HG03521 (cell line): Measurements from ENCODE around the gene CHD3.

Experiments used
- ATAC-seq: cut with Tn5 transposase; IDR thresholded peaks from one replicate; pipeline ENCODE4 v1.9.1; 2021; ENCODE audit warnings: mild to moderate bottlenecking, moderate library complexity; ENCODE audit not compliant: unreplicated experiment

CHD3 gene

GRCh38 chr17:7888184-7888920 lies at the start of gene CHD3:
Gene CHD3 (plus strand): TSS chr17:7888789. CDS start chr17:7889001, 212 bp downstream.
- ATAC-seq, result no peak

- no peak for ATAC-seq
Measured at GRCh38 chr17:7839190-7839875, 49.3 kb upstream of the CHD3 start.

DNA sequence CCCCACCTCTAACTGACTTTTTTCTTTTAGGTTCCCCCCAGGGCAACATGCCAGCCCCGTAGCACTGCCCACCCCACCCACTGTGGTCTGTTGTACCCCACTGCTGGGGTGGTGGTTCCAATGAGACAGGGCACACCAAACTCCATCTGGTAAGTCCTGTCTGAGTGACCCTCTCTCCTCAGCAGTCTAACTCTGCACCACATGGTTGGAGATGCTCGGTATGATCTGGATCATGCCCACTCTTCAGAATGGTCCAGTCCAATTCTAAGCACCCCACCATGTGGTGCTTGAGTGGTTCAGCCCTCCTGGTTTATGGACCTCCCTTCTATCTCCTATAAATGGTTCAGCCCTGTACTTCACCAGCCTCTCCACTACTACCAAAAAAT lies 48.7 kb upstream of the CHD3 start:
- no peak for ATAC-seq

DNA sequence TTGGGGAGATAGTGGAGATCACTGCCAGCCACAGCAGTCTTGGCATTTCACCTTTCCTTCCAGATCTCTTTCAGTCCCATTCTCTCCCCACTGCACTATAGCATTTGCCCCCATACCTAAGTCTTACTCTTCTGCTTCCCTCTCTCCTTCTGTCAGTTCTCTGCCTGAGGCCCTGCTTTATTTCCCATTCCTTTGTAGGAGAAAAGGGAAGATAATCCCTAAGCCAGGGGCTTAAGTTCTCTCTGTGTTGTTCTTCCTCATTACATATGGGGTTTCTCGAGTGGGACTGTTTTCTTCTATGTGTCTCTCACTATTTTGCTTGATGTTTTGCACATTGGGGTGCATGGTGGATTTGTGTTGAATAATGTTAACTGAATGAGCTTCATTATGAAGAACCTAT lies 48.1 kb upstream of the CHD3 start:
- ATAC-seq, result no peak

DNA sequence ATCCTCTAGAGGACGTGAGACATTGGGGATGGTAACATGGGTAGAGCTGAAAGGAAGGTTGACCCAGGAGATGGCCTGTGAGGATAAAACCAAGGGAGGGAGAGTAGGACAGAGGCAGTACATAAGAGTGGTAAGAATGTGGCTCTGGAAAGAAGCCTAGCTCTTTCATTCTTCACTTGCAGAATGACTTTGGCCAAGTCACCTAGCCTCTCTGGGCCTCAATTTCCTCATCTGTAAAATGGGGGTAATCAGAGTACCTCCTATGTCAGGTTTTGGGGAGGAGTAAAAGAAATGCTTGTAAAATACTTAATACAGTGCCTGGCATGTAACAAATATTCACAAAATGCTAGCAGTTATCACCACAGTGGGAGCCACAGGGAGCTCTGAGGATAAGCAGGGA lies 47.7 kb upstream of the CHD3 start:
- ATAC-seq, result no peak

- ATAC-seq, result no peak
Measured at GRCh38 chr17:7841396-7841914, 47.1 kb upstream of the CHD3 start.

- peak; percentile 17 for ATAC-seq
Measured at GRCh38 chr17:7841915-7842379, 46.6 kb upstream of the CHD3 start.

DNA sequence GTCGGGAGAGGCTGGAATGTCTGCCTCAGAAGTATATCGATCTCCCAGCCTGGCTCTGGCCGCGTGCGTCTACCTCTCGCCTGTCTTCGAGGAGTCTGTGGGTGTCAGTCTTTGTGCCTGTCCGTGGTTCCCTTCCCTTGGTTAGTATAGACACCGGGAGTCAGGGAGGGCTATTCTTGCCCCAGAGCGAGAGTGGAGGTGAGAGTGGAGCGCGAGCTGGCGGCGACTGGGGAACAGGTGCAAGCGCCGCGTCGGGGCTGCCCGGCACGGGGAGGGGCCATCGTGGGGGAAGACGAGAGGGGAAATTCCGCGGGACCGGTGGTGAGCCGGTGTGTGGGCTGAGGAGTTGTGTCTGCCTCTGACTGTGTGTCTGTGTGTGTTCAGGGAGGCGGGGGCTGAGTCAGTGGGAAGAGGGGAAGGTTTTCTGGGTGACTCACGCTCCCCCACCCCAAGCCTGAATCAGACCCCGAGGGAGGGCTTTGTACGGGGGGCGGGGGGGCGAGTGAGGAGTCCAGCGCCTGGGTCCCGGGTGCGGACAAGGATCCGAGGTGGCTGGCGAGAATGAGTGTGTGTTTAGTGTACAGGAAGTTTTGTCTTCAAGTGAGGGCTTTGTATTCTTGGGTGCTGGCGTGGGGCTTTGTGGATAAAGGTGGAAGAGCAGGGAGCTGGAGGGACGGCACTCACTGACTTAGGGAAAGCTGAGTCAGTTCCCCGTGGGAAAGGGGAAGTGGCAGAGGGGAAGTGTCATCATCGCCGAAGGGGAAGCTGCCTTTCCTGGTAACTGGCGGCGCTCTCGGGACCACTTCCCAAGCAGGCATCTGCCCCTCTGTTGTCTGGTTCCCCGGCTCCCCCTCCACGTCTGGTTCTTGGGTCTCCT lies 46.0 kb upstream of the CHD3 start:
- ATAC-seq, result peak; percentile 29

DNA sequence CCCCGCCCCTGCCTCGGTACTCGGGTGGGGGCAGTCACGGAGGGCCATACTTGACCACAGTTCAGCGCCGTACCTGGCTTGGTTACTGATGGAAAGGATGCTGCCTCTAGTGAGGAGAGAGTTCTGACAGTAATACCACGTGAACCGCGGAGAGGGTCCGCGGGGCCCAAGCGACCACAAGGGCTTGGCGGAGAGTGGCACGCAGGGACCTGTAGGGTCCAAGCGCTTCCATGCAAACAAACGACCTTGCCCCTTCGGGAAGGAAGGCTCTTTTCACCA lies 45.4 kb upstream of the CHD3 start:
- ATAC-seq, result peak; percentile 1

- peak; percentile 31 for ATAC-seq
Measured at GRCh38 chr17:7843536-7844291, 44.9 kb upstream of the CHD3 start.

DNA sequence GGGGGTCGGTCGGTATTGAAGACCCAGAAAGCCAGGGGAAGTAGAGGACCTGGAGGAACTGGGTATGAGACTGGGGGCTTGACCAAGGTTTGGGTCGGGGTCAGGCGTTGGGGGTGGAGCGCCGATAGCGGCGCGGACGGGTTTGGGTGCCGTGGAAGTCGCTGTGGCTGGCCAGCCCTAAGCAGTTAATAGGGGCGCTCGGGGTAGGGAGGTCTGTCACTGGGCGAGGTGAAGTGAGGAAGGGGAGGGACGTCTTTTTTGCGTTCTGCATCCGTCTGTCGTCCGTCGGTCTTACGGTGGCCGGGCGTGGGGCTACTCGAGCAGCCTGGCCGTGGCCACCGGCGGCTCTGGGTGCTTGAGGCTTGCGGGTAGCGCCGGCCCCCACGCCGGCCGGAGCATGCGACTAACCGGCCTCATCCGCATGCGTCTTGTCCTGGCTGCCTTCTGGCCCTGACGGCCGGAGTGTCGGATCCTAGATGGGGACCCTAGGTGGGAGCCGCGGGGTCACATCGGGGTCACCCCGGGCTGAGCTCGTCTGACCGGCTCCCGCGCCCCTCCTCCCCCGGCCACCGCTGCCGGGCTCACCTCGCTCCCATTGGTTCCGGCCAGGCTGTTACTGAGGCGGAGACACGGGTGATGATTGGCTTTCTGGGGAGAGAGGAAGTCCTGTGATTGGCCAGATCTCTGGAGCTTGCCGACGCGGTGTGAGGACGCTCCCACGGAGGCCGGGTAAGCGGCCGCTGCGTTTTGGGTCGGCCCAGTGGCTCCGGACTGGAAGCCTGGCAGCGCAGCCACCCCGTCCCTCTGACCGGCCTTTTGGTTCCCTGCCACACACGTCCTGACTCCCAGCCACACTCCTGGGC lies 44.1 kb upstream of the CHD3 start:
- ATAC-seq, result peak; percentile 38

- ATAC-seq, result no peak
Measured at GRCh38 chr17:7845359-7846062, 43.1 kb upstream of the CHD3 start.

DNA sequence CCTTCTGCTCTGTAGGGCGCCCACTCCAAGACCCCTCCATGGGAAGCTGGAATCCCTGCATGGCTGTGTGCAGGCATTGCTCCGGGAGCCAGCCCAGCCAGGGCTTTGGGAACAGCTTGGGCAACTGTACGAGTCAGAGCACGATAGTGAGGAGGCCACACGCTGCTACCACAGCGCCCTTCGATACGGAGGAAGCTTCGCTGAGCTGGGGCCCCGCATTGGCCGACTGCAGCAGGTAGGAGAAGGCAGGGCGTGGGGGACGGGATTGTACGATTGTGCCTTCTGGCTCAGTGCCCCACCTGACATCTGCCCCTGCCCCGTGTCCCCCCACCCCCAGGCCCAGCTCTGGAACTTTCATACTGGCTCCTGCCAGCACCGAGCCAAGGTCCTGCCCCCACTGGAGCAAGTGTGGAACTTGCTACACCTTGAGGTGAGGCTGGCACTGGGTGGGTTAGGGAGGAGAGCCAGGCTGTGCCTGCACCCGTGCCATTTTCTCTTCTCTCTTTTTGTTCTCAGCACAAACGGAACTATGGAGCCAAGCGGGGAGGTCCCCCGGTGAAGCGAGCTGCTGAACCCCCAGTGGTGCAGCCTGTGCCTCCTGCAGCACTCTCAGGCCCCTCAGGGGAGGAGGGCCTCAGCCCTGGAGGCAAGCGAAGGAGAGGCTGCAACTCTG lies 42.4 kb upstream of the CHD3 start:
- no peak for ATAC-seq

- ATAC-seq, result no peak
Measured at GRCh38 chr17:7846765-7847661, 41.6 kb upstream of the CHD3 start.

- no peak for ATAC-seq
Measured at GRCh38 chr17:7848131-7848579, 40.4 kb upstream of the CHD3 start.

GRCh38 chr17:7848739-7849129 lies 39.9 kb upstream of the CHD3 start:
- no peak for ATAC-seq

DNA sequence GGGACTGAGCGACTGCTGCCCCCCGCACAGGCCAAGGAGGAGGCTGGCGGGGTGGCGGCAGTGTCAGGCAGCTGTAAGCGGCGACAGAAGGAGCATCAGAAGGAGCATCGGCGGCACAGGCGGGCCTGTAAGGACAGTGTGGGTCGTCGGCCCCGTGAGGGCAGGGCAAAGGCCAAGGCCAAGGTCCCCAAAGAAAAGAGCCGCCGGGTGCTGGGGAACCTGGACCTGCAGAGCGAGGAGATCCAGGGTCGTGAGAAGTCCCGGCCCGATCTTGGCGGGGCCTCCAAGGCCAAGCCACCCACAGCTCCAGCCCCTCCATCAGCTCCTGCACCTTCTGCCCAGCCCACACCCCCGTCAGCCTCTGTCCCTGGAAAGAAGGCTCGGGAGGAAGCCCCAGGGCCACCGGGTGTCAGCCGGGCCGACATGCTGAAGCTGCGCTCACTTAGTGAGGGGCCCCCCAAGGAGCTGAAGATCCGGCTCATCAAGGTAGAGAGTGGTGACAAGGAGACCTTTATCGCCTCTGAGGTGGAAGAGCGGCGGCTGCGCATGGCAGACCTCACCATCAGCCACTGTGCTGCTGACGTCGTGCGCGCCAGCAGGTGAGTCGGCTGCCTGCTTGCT lies 39.3 kb upstream of the CHD3 start:
- ATAC-seq, result no peak
